ENCODE measurements around the gene GPR137B.

The GPR137B gene

GRCh38 chr1:236163463-236164153 is 21.3 kb downstream of the GPR137B start:
- Histone ChIP-seq H3K27ac (ENCODE audit: low read depth, low read length) (no peak overlapping the region), H3K4me3 (ENCODE audit: low read depth, low read length) (no peak overlapping the region), H3K27me3 (ENCODE audit: insufficient read depth, low read length) (no peaks in the 10 kb centered on the region)

GRCh38 chr1:236164273-236164672 is 21.9 kb downstream of the GPR137B start:
- no peaks in the 10 kb centered on the region for H3K36me3 ChIP-seq (ENCODE audit: insufficient read depth, low read length)
- no peaks in the 10 kb centered on the region for H3K79me2 ChIP-seq (ENCODE audit: control insufficient read depth, insufficient read depth, low read length, unreplicated experiment)
- no peaks in the 10 kb centered on the region for H3K4me1 ChIP-seq (ENCODE audit: control insufficient read depth, insufficient read depth, low read length, unreplicated experiment)
- no peak overlapping the region for H3K27ac ChIP-seq (ENCODE audit: low read depth, low read length)
- H2AFZ ChIP-seq (ENCODE audit: low read length, unreplicated experiment): no peak overlapping the region
- H3K4me3 ChIP-seq (ENCODE audit: low read depth, low read length): no peak overlapping the region
- H3K27me3 ChIP-seq (ENCODE audit: insufficient read depth, low read length): no peaks in the 10 kb centered on the region

More at GRCh38 chr1:236163463-236164153, 21.3 kb downstream of the GPR137B start:
- no peak overlapping the region for H2AFZ ChIP-seq (ENCODE audit: low read length, unreplicated experiment)
- H3K4me1 ChIP-seq (ENCODE audit: control insufficient read depth, insufficient read depth, low read length, unreplicated experiment): no peaks in the 10 kb centered on the region
- no peaks in the 10 kb centered on the region for H3K79me2 ChIP-seq (ENCODE audit: control insufficient read depth, insufficient read depth, low read length, unreplicated experiment)
- no peaks in the 10 kb centered on the region for H3K36me3 ChIP-seq (ENCODE audit: insufficient read depth, low read length)

GRCh38 chr1:236165238-236165981 is 23.1 kb downstream of the GPR137B start:
- Histone ChIP-seq H3K27ac (ENCODE audit: low read depth, low read length) (no peak overlapping the region), H3K4me1 (ENCODE audit: control insufficient read depth, insufficient read depth, low read length, unreplicated experiment) (no peaks in the 10 kb centered on the region), H3K27me3 (ENCODE audit: insufficient read depth, low read length) (no peaks in the 10 kb centered on the region), H2AFZ (ENCODE audit: low read length, unreplicated experiment) (no peak overlapping the region), H3K36me3 (ENCODE audit: insufficient read depth, low read length) (no peaks in the 10 kb centered on the region), H3K79me2 (ENCODE audit: control insufficient read depth, insufficient read depth, low read length, unreplicated experiment) (no peaks in the 10 kb centered on the region), H3K4me3 (ENCODE audit: low read depth, low read length) (no peak overlapping the region)

- Histone ChIP-seq H3K36me3 (ENCODE audit: insufficient read depth, low read length) (no peaks in the 10 kb centered on the region), H3K4me3 (ENCODE audit: low read depth, low read length) (no peak overlapping the region), H2AFZ (ENCODE audit: low read length, unreplicated experiment) (no peak overlapping the region), H3K4me1 (ENCODE audit: control insufficient read depth, insufficient read depth, low read length, unreplicated experiment) (no peaks in the 10 kb centered on the region), H3K27ac (ENCODE audit: low read depth, low read length) (no peak overlapping the region), H3K79me2 (ENCODE audit: control insufficient read depth, insufficient read depth, low read length, unreplicated experiment) (no peaks in the 10 kb centered on the region), H3K27me3 (ENCODE audit: insufficient read depth, low read length) (no peaks in the 10 kb centered on the region)
These were observed 23.7 kb downstream of the GPR137B start for GRCh38 chr1:236166041-236166440.

- no peaks in the 10 kb centered on the region for H3K27me3 ChIP-seq (ENCODE audit: insufficient read depth, low read length)
- H3K27ac ChIP-seq (ENCODE audit: low read depth, low read length): no peak overlapping the region
- H3K79me2 ChIP-seq (ENCODE audit: control insufficient read depth, insufficient read depth, low read length, unreplicated experiment): no peaks in the 10 kb centered on the region
- no peak overlapping the region for H2AFZ ChIP-seq (ENCODE audit: low read length, unreplicated experiment)
- H3K36me3 ChIP-seq (ENCODE audit: insufficient read depth, low read length): no peaks in the 10 kb centered on the region
- no peak overlapping the region for H3K4me3 ChIP-seq (ENCODE audit: low read depth, low read length)
- no peaks in the 10 kb centered on the region for H3K4me1 ChIP-seq (ENCODE audit: control insufficient read depth, insufficient read depth, low read length, unreplicated experiment)
These were observed 24.8 kb downstream of the GPR137B start for GRCh38 chr1:236167154-236167553.

GRCh38 chr1:236167578-236167977 is 25.2 kb downstream of the GPR137B start:
- H3K36me3 ChIP-seq (ENCODE audit: insufficient read depth, low read length): no peaks in the 10 kb centered on the region
- no peaks in the 10 kb centered on the region for H3K4me1 ChIP-seq (ENCODE audit: control insufficient read depth, insufficient read depth, low read length, unreplicated experiment)
- H3K27ac ChIP-seq (ENCODE audit: low read depth, low read length): no peak overlapping the region
- no peaks in the 10 kb centered on the region for H3K79me2 ChIP-seq (ENCODE audit: control insufficient read depth, insufficient read depth, low read length, unreplicated experiment)
- no peak overlapping the region for H2AFZ ChIP-seq (ENCODE audit: low read length, unreplicated experiment)
- H3K4me3 ChIP-seq (ENCODE audit: low read depth, low read length): no peak overlapping the region
- H3K27me3 ChIP-seq (ENCODE audit: insufficient read depth, low read length): no peaks in the 10 kb centered on the region

GRCh38 chr1:236168716-236169429 is 26.5 kb downstream of the GPR137B start:
- Histone ChIP-seq H3K4me3 (ENCODE audit: low read depth, low read length) (no peak overlapping the region), H3K27ac (ENCODE audit: low read depth, low read length) (no peak overlapping the region), H3K36me3 (ENCODE audit: insufficient read depth, low read length) (no peaks in the 10 kb centered on the region), H3K79me2 (ENCODE audit: control insufficient read depth, insufficient read depth, low read length, unreplicated experiment) (no peaks in the 10 kb centered on the region), H3K4me1 (ENCODE audit: control insufficient read depth, insufficient read depth, low read length, unreplicated experiment) (no peaks in the 10 kb centered on the region), H3K27me3 (ENCODE audit: insufficient read depth, low read length) (no peaks in the 10 kb centered on the region), H2AFZ (ENCODE audit: low read length, unreplicated experiment) (no peak overlapping the region)

- Histone ChIP-seq H3K27me3 (ENCODE audit: insufficient read depth, low read length) (no peaks in the 10 kb centered on the region), H3K36me3 (ENCODE audit: insufficient read depth, low read length) (no peaks in the 10 kb centered on the region), H3K4me3 (ENCODE audit: low read depth, low read length) (no peak overlapping the region), H3K27ac (ENCODE audit: low read depth, low read length) (no peak overlapping the region), H3K79me2 (ENCODE audit: control insufficient read depth, insufficient read depth, low read length, unreplicated experiment) (no peaks in the 10 kb centered on the region), H3K4me1 (ENCODE audit: control insufficient read depth, insufficient read depth, low read length, unreplicated experiment) (no peaks in the 10 kb centered on the region), H2AFZ (ENCODE audit: low read length, unreplicated experiment) (no peak overlapping the region)
These were observed 29.8 kb downstream of the GPR137B start for GRCh38 chr1:236172041-236172579.

- Histone ChIP-seq H3K36me3 (ENCODE audit: insufficient read depth, low read length) (no peaks in the 10 kb centered on the region), H3K27me3 (ENCODE audit: insufficient read depth, low read length) (no peaks in the 10 kb centered on the region), H3K79me2 (ENCODE audit: control insufficient read depth, insufficient read depth, low read length, unreplicated experiment) (no peaks in the 10 kb centered on the region), H3K4me3 (ENCODE audit: low read depth, low read length) (no peak overlapping the region), H3K27ac (ENCODE audit: low read depth, low read length) (no peak overlapping the region), H2AFZ (ENCODE audit: low read length, unreplicated experiment) (no peak overlapping the region), H3K4me1 (ENCODE audit: control insufficient read depth, insufficient read depth, low read length, unreplicated experiment) (no peaks in the 10 kb centered on the region)
These were observed 30.9 kb downstream of the GPR137B start for GRCh38 chr1:236173174-236173767.

- Histone ChIP-seq H3K4me3 (ENCODE audit: low read depth, low read length) (no peak overlapping the region), H3K79me2 (ENCODE audit: control insufficient read depth, insufficient read depth, low read length, unreplicated experiment) (no peaks in the 10 kb centered on the region), H3K36me3 (ENCODE audit: insufficient read depth, low read length) (no peaks in the 10 kb centered on the region), H3K27me3 (ENCODE audit: insufficient read depth, low read length) (no peaks in the 10 kb centered on the region), H2AFZ (ENCODE audit: low read length, unreplicated experiment) (no peak overlapping the region), H3K27ac (ENCODE audit: low read depth, low read length) (no peak overlapping the region), H3K4me1 (ENCODE audit: control insufficient read depth, insufficient read depth, low read length, unreplicated experiment) (no peaks in the 10 kb centered on the region)
These were observed 33.5 kb downstream of the GPR137B start for GRCh38 chr1:236175642-236176336.
